SK-N-SH treated with all-trans-retinoic acid at 6 μM for 48 hours (cell line): Measurements from ENCODE around the gene LEMD2.

ENCODE experiments used
- ATAC-seq: fragments of 200-7000 bp; cut with Tn5 transposase; 3 replicates; pipeline ENCODE4 v1.9.1; 2020; ENCODE audit warnings: mild to moderate bottlenecking, moderate library complexity
- BACH2 ChIP-seq: fragments of 250-450 bp; sonication (Bioruptor Pico); IDR thresholded peaks from 2 replicates; pipeline ENCODE4 v1.9.0; 2021; ENCODE audit warnings: mild to moderate bottlenecking, borderline replicate concordance
- CSDC2 ChIP-seq: fragments of 250-450 bp; sonication (Bioruptor Pico); IDR thresholded peaks from 2 replicates; pipeline ENCODE4 v1.5.0; 2020; ENCODE audit warnings: mild to moderate bottlenecking, moderate library complexity
- ESRRG ChIP-seq: fragments of 250-450 bp; sonication (Bioruptor Pico); IDR thresholded peaks from 2 replicates; pipeline ENCODE4 v1.6.1; 2021; ENCODE audit warnings: mild to moderate bottlenecking
- GLIS3 ChIP-seq: fragments of 250-450 bp; sonication (Bioruptor Pico); IDR thresholded peaks from 2 replicates; pipeline ENCODE4 v1.5.0; 2020; ENCODE audit warnings: mild to moderate bottlenecking, moderate library complexity
- ISL1 ChIP-seq: fragments of 250-450 bp; sonication (Bioruptor Pico); IDR thresholded peaks from 2 replicates; pipeline ENCODE4 v2.1.2; 2022; ENCODE audit warnings: mild to moderate bottlenecking, moderate library complexity
- OSR1 ChIP-seq: fragments of 250-450 bp; sonication (Bioruptor Pico); IDR thresholded peaks from 2 replicates; pipeline ENCODE4 v1.8.0; 2022; ENCODE audit warnings: moderate library complexity, mild to moderate bottlenecking, inconsistent platforms
- PPARA ChIP-seq: fragments of 250-450 bp; sonication (Bioruptor Pico); IDR thresholded peaks from 2 replicates; pipeline ENCODE4 v1.5.0; 2020; ENCODE audit warnings: mild to moderate bottlenecking, borderline replicate concordance
- SNAI2 ChIP-seq: fragments of 250-450 bp; sonication (Bioruptor Pico); IDR thresholded peaks from 2 replicates; pipeline ENCODE4 v1.5.0; 2020; ENCODE audit warnings: mild to moderate bottlenecking, moderate library complexity
- TCF4 ChIP-seq: fragments of 250-450 bp; sonication (Bioruptor Pico); IDR thresholded peaks from 2 replicates; pipeline ENCODE4 v1.8.0; 2021; ENCODE audit warnings: mild to moderate bottlenecking, moderate library complexity, borderline replicate concordance
- TOX ChIP-seq: fragments of 250-450 bp; sonication (Bioruptor Pico); IDR thresholded peaks from 2 replicates; pipeline ENCODE4 v1.8.0; 2021; ENCODE audit warnings: mild to moderate bottlenecking, moderate library complexity, borderline replicate concordance
- ZC3H10 ChIP-seq: fragments of 250-450 bp; sonication (Bioruptor Pico); IDR thresholded peaks from 2 replicates; pipeline ENCODE4 v1.5.1; 2021; ENCODE audit warnings: mild to moderate bottlenecking, moderate library complexity
- ZFP30 ChIP-seq: fragments of 450-650 bp; formaldehyde crosslinking; IDR thresholded peaks from 2 replicates; pipeline ENCODE4 v1.5.0; 2022; ENCODE audit warnings: mild to moderate bottlenecking, moderate library complexity
- ZNF565 ChIP-seq: fragments of 450-650 bp; formaldehyde crosslinking; conservative IDR thresholded peaks from 2 replicates; pipeline ENCODE4 v1.5.0; 2020; ENCODE audit warnings: low read depth, mild to moderate bottlenecking, moderate library complexity
- ZNF70 ChIP-seq: fragments of 450-650 bp; formaldehyde crosslinking; IDR thresholded peaks from 2 replicates; pipeline ENCODE4 v1.5.0; 2020; ENCODE audit warnings: mild to moderate bottlenecking, moderate library complexity
- ZNF8 ChIP-seq: fragments of 450-650 bp; formaldehyde crosslinking; IDR thresholded peaks from 2 replicates; pipeline ENCODE4 v1.5.0; 2020; ENCODE audit warnings: mild to moderate bottlenecking, moderate library complexity
- TF ChIP-seq, protein P1 (sequence below): fragments of 250-450 bp; sonication (Bioruptor Pico); IDR thresholded peaks from 2 replicates; pipeline ENCODE4 v1.5.0; 2020; ENCODE audit warnings: mild to moderate bottlenecking, moderate library complexity
- TF ChIP-seq, protein P2 (sequence below): fragments of 250-450 bp; sonication (Bioruptor Pico); IDR thresholded peaks from 2 replicates; pipeline ENCODE4 v1.5.1; 2021; ENCODE audit warnings: mild to moderate bottlenecking, moderate library complexity
- TF ChIP-seq, protein P3 (sequence below): fragments of 250-450 bp; sonication (Bioruptor Pico); IDR thresholded peaks from 2 replicates; pipeline ENCODE4 v1.8.0; 2021; ENCODE audit warnings: low read depth, mild to moderate bottlenecking, moderate library complexity, borderline replicate concordance

LEMD2 gene

GRCh38 chr6:33790379-33790778, 1.4 kb upstream of the LEMD2 start:
- no peak for ATAC-seq
- TF ChIP-seq, protein P1, sequence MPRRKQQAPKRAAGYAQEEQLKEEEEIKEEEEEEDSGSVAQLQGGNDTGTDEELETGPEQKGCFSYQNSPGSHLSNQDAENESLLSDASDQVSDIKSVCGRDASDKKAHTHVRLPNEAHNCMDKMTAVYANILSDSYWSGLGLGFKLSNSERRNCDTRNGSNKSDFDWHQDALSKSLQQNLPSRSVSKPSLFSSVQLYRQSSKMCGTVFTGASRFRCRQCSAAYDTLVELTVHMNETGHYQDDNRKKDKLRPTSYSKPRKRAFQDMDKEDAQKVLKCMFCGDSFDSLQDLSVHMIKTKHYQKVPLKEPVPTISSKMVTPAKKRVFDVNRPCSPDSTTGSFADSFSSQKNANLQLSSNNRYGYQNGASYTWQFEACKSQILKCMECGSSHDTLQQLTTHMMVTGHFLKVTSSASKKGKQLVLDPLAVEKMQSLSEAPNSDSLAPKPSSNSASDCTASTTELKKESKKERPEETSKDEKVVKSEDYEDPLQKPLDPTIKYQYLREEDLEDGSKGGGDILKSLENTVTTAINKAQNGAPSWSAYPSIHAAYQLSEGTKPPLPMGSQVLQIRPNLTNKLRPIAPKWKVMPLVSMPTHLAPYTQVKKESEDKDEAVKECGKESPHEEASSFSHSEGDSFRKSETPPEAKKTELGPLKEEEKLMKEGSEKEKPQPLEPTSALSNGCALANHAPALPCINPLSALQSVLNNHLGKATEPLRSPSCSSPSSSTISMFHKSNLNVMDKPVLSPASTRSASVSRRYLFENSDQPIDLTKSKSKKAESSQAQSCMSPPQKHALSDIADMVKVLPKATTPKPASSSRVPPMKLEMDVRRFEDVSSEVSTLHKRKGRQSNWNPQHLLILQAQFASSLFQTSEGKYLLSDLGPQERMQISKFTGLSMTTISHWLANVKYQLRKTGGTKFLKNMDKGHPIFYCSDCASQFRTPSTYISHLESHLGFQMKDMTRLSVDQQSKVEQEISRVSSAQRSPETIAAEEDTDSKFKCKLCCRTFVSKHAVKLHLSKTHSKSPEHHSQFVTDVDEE (CRISPR knock-in tag) = no peak
- TF ChIP-seq, protein P2, sequence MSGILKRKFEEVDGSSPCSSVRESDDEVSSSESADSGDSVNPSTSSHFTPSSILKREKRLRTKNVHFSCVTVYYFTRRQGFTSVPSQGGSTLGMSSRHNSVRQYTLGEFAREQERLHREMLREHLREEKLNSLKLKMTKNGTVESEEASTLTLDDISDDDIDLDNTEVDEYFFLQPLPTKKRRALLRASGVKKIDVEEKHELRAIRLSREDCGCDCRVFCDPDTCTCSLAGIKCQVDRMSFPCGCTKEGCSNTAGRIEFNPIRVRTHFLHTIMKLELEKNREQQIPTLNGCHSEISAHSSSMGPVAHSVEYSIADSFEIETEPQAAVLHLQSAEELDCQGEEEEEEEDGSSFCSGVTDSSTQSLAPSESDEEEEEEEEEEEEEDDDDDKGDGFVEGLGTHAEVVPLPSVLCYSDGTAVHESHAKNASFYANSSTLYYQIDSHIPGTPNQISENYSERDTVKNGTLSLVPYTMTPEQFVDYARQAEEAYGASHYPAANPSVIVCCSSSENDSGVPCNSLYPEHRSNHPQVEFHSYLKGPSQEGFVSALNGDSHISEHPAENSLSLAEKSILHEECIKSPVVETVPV (CRISPR knock-in tag) = no peak
- no peak for TF ChIP-seq ZC3H10 (CRISPR knock-in tag)
- no peak for TF ChIP-seq TCF4 (CRISPR knock-in tag)
- no peak for TF ChIP-seq ZNF565 (CRISPR knock-in tag)
- TF ChIP-seq ZNF8 = no peak
- no peak for TF ChIP-seq OSR1 (CRISPR knock-in tag)
- TF ChIP-seq ZNF70 = no peak

- TF ChIP-seq ZNF70 (no peak), ZC3H10 (CRISPR knock-in tag) (no peak), SNAI2 (no peak), OSR1 (CRISPR knock-in tag) (no peak), ISL1 (CRISPR knock-in tag) (no peak), ZNF565 (CRISPR knock-in tag) (no peak), ESRRG (CRISPR knock-in tag) (no peak), BACH2 (no peak)
- TF ChIP-seq, protein P3, sequence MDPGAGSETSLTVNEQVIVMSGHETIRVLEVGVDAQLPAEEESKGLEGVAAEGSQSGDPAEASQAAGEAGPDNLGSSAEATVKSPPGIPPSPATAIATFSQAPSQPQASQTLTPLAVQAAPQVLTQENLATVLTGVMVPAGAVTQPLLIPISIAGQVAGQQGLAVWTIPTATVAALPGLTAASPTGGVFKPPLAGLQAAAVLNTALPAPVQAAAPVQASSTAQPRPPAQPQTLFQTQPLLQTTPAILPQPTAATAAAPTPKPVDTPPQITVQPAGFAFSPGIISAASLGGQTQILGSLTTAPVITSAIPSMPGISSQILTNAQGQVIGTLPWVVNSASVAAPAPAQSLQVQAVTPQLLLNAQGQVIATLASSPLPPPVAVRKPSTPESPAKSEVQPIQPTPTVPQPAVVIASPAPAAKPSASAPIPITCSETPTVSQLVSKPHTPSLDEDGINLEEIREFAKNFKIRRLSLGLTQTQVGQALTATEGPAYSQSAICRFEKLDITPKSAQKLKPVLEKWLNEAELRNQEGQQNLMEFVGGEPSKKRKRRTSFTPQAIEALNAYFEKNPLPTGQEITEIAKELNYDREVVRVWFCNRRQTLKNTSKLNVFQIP (CRISPR knock-in tag) = no peak
- ATAC-seq = no peak
Measured at GRCh38 chr6:33789550-33789895, 593 bp upstream of the LEMD2 start.

DNA sequence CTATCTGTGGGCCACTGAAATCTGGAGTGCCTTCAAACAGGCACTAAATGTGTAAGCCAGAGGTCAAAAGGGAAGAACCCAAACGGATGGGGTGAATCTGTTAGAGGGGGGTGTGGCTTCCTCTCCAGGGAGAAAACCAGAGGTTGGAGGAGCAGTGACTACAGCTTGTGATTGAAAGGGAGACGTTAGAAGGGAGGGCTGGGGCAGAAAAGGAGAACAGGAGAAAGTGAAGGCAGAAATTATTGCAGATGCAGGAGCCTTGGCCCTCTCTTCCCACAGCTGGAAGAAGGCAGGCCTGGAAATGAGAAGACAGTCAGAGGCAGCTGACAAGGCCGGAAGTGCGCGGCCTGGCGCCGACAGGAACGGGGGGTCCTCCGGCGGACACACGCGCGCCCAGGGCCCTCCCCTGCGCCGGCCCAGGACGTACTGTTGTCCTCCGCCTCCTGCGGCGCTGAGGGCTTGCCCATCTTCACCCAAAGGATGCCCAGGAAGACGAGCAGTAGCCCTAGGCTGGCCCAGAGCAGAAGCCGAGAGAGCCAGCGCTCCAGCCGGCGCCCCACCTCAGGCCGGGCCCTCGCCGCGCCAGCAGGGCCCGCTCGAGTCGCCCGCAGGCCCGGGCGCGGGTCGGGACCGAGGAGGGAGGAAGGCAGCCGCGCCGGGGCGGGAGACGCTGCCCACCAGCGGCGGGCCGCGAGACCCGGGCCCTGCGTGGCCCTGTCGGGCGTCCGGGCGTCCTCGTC, 806 bp downstream of the LEMD2 start:
- TF ChIP-seq ISL1 (CRISPR knock-in tag) (no peak), PPARA (no peak), SNAI2 (no peak), GLIS3 (CRISPR knock-in tag) (no peak), ZC3H10 (CRISPR knock-in tag) (no peak), TOX (CRISPR knock-in tag) (no peak), BACH2 (no peak), ZNF8 (no peak), CSDC2 (CRISPR knock-in tag) (no peak)
- TF ChIP-seq, protein P1 (CRISPR knock-in tag) = no peak
- ATAC-seq = peak; percentile 76

GRCh38 chr6:33787346-33787953, 1.5 kb downstream of the LEMD2 start:
- TF ChIP-seq PPARA = no peak
- no peak for TF ChIP-seq ISL1 (CRISPR knock-in tag)
- no peak for TF ChIP-seq ZFP30 (CRISPR knock-in tag)
- TF ChIP-seq, protein P3 (CRISPR knock-in tag) = no peak
- TF ChIP-seq, protein P1 (CRISPR knock-in tag) = no peak
- TF ChIP-seq, protein P2 (CRISPR knock-in tag) = no peak
- no peak for ATAC-seq
